Fibroblast of lung (primary cell): Measurements from ENCODE around the gene UBA3.

Experiments used
- EZH2 ChIP-seq: IDR thresholded peaks from 2 replicates; pipeline ENCODE4 v1.5.1; 2012; ENCODE audit warnings: low read length, control low read depth, mild to moderate bottlenecking; ENCODE audit errors: missing control alignments
- TF ChIP-seq, protein P1 (sequence below), 2 donors: IDR thresholded peaks in 1 of 2; conservative IDR thresholded peaks in 1 of 2; 1 replicate in 1 of 2; 2 replicates in 1 of 2; pipeline ENCODE4 v1.5.1; 2011 to 2012; ENCODE audit warnings: low read length in 2 of 2, control low read depth in 1 of 2, inconsistent platforms in 1 of 2, low read depth in 1 of 2, mild to moderate bottlenecking in 1 of 2

DNA sequence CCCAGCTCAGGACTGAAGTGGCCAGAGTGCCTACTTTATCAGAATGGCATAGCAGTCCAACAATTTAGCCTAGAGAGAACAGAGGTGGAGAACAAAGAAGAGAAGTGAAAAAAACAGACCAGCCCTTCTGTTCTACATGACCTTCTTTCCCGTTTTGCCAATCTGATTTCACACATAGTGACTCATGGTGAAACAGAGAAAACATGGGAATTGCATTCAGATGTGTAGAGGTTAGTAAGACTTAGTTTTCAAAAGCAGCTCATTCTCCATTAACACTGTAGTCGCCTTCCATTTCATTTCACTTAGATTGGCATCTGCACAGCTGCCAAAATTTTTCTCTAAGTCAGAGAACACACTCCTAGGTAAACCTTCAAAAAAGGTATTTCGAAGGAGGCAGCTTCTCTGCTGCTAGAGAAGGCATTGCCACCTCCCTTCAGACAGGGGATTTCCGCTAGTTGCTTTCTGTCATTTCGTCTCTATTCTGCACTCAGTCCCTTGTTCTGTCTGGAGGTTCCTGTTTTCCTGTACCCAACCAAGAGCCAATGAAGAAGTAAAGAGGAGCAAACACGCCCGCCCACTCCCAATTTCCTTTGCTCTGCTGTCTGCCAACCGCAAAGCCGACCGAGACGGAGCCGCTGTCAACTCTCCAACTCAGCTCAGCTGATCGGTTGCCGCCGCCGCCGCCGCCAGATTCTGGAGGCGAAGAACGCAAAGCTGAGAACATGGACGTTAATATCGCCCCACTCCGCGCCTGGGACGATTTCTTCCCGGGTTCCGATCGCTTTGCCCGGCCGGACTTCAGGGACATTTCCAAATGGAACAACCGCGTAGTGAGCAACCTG, 4.4 kb upstream of the UBA3 start, which contains the start of gene ARL6IP5:
- TF ChIP-seq, protein P1, sequence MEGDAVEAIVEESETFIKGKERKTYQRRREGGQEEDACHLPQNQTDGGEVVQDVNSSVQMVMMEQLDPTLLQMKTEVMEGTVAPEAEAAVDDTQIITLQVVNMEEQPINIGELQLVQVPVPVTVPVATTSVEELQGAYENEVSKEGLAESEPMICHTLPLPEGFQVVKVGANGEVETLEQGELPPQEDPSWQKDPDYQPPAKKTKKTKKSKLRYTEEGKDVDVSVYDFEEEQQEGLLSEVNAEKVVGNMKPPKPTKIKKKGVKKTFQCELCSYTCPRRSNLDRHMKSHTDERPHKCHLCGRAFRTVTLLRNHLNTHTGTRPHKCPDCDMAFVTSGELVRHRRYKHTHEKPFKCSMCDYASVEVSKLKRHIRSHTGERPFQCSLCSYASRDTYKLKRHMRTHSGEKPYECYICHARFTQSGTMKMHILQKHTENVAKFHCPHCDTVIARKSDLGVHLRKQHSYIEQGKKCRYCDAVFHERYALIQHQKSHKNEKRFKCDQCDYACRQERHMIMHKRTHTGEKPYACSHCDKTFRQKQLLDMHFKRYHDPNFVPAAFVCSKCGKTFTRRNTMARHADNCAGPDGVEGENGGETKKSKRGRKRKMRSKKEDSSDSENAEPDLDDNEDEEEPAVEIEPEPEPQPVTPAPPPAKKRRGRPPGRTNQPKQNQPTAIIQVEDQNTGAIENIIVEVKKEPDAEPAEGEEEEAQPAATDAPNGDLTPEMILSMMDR (conservative IDR thresholded peaks at IDR 0.05 in 1 of 2, IDR thresholded peaks at IDR 0.05 in 1 of 2; ENCODE audit: low read depth in 1 of 2, low read length in 2 of 2): no peak
- no peak for TF ChIP-seq EZH2
